SK-N-MC (cell line): Measurements from ENCODE around the gene PEX19.
"Not testable (repeated sequence)": the region's sequence is repeated elsewhere in the genome, so short reads cannot be mapped to it uniquely, and the experiment has no call there.

Experiments used
- DNase-seq: peaks from one replicate; pipeline ENCODE4 v3.0.0-alpha.2; 2011; ENCODE audit warnings: low read depth, low spot score
- H3K27ac ChIP-seq: fragments of 200-600 bp; sonication (generic); 2 replicates; pipeline ENCODE4 v1.5.1; 2016; ENCODE audit warnings: mixed run types
- H3K36me3 ChIP-seq: fragments of 200-600 bp; sonication (generic); 2 replicates; pipeline ENCODE4 v1.6.1; 2017; ENCODE audit warnings: antibody characterized with exemption, low read length, mixed read lengths; ENCODE audit not compliant: insufficient read depth
- H3K4me3 ChIP-seq: fragments of 200-600 bp; sonication (generic); 2 replicates; pipeline ENCODE4 v1.5.1; 2016
- H3K9ac ChIP-seq: fragments of 200-600 bp; sonication (generic); 2 replicates; pipeline ENCODE4 v1.8.0; 2017; ENCODE audit warnings: mixed run types, mixed read lengths; ENCODE audit not compliant: insufficient read length
- H3K9me3 ChIP-seq: fragments of 200-600 bp; sonication (generic); 2 replicates; pipeline ENCODE4 v1.6.1; 2017; ENCODE audit warnings: low read depth, mild to moderate bottlenecking, antibody characterized with exemption, low read length, moderate library complexity, mixed read lengths
- EZH2 ChIP-seq: fragments of 200-600 bp; sonication (generic); IDR thresholded peaks from one replicate; pipeline ENCODE4 v1.6.1; 2017; ENCODE audit warnings: antibody characterized with exemption
- FOXP2 ChIP-seq: optimal IDR thresholded peaks from 2 replicates; pipeline ENCODE3; 2011; ENCODE audit warnings: mild to moderate bottlenecking, moderate library complexity; ENCODE audit not compliant: insufficient read depth; ENCODE audit errors: extremely low read length, control extremely low read depth
- POLR2AphosphoS5 ChIP-seq: IDR thresholded peaks from 2 replicates; pipeline ENCODE4 v1.6.1; 2012; ENCODE audit warnings: mild to moderate bottlenecking, low read depth, low read length, borderline replicate concordance

The PEX19 gene

GRCh38 chr1:160309185-160309557 lies 24.2 kb upstream of the PEX19 start:
- TF ChIP-seq FOXP2, result no peak
- TF ChIP-seq POLR2AphosphoS5, result no peak
- no peak for TF ChIP-seq EZH2
- H3K9me3 ChIP-seq, result no peaks in the 10 kb centered on the region
- no peak for DNase-seq
- H3K4me3 ChIP-seq, result no peak overlapping the region
- H3K27ac ChIP-seq, result no peak overlapping the region
- no peak overlapping the region for H3K9ac ChIP-seq
- peaks cover 84% of the 10 kb centered on the region for H3K36me3 ChIP-seq

GRCh38 chr1:160308451-160309184 lies 23.7 kb upstream of the PEX19 start:
- H3K9me3 ChIP-seq, result no peaks in the 10 kb centered on the region
- no peak overlapping the region for H3K4me3 ChIP-seq
- TF ChIP-seq FOXP2, result no peak
- DNase-seq, result no peak
- H3K9ac ChIP-seq, result no peak overlapping the region
- H3K36me3 ChIP-seq, result peaks cover 81% of the 10 kb centered on the region
- H3K27ac ChIP-seq, result no peak overlapping the region

GRCh38 chr1:160307118-160307791 lies 22.3 kb upstream of the PEX19 start:
- Histone ChIP-seq H3K9ac (no peak overlapping the region), H3K4me3 (no peak overlapping the region), H3K9me3 (no peaks in the 10 kb centered on the region), H3K36me3 (peaks cover 81% of the 10 kb centered on the region), H3K27ac (no peak overlapping the region)
- TF ChIP-seq EZH2 (no peak), FOXP2 (no peak), POLR2AphosphoS5 (no peak)
- DNase-seq, result no peak

- no peak overlapping the region for H3K27ac ChIP-seq
- no peak overlapping the region for H3K4me3 ChIP-seq
- H3K9ac ChIP-seq, result no peak overlapping the region
- H3K9me3 ChIP-seq, result no peaks in the 10 kb centered on the region
- H3K36me3 ChIP-seq, result peaks cover 68% of the 10 kb centered on the region
- TF ChIP-seq POLR2AphosphoS5 (no peak), EZH2 (no peak), FOXP2 (no peak)
- no peak for DNase-seq
These were observed 15.2 kb upstream of the PEX19 start for GRCh38 chr1:160300173-160300572.

- Histone ChIP-seq H3K36me3 (peaks cover 90% of the 10 kb centered on the region), H3K27ac (no peak overlapping the region), H3K4me3 (no peak overlapping the region), H3K9ac (no peak overlapping the region), H3K9me3 (no peaks in the 10 kb centered on the region)
- DNase-seq, result no peak
- TF ChIP-seq EZH2, result no peak
- no peak for TF ChIP-seq POLR2AphosphoS5
- TF ChIP-seq FOXP2, result no peak
These were observed 11.1 kb upstream of the PEX19 start for GRCh38 chr1:160296036-160296435.

- DNase-seq, result no peak
- no peak overlapping the region for H3K4me3 ChIP-seq
- H3K36me3 ChIP-seq, result peaks cover 93% of the 10 kb centered on the region
- H3K9ac ChIP-seq, result no peak overlapping the region
- no peak overlapping the region for H3K27ac ChIP-seq
- H3K9me3 ChIP-seq, result no peaks in the 10 kb centered on the region
- TF ChIP-seq EZH2 (no peak), FOXP2 (no peak), POLR2AphosphoS5 (no peak)
These were observed 8.4 kb upstream of the PEX19 start for GRCh38 chr1:160293020-160293968.

- no peak for DNase-seq
- no peak overlapping the region for H3K27ac ChIP-seq
- TF ChIP-seq EZH2 (no peak), FOXP2 (no peak), POLR2AphosphoS5 (no peak)
- no peaks in the 10 kb centered on the region for H3K9me3 ChIP-seq
- peaks cover 76% of the 10 kb centered on the region for H3K36me3 ChIP-seq
- no peak overlapping the region for H3K4me3 ChIP-seq
- H3K9ac ChIP-seq, result no peak overlapping the region
These were observed 6.6 kb upstream of the PEX19 start for GRCh38 chr1:160291248-160292220.

GRCh38 chr1:160287769-160288168 lies 2.8 kb upstream of the PEX19 start:
- not testable (repeated sequence) for H3K9ac ChIP-seq, DNase-seq, H3K9me3 ChIP-seq, H3K27ac ChIP-seq, H3K4me3 ChIP-seq
- peaks cover 39% of the 10 kb centered on the region for H3K36me3 ChIP-seq
